ENCODE data around the gene SPATA25. TPM values are rescaled to one million over a fixed set of nuclear protein-coding genes. Genes with fewer than 3 reads are reported as not detected.

The SPATA25 gene
- polyA plus RNA-seq, 1 donor from 2014 or later, result 5.1 TPM

- Histone ChIP-seq H3K9me2 (ENCODE audit: insufficient read depth, low read length) (no peaks in the 10 kb centered on the region), H3K27ac (ENCODE audit: low read length) (no peak overlapping the region), H3K36me3 (ENCODE audit: insufficient read depth, low read length) (no peaks in the 10 kb centered on the region), H2AFZ (ENCODE audit: low read depth, low read length) (no peak overlapping the region), H3K9me3 (ENCODE audit: low read length) (no peaks in the 10 kb centered on the region), H3K27me3 (ENCODE audit: insufficient read depth, low read depth, low read length) (no peaks in the 10 kb centered on the region), H4K20me1 (ENCODE audit: insufficient read depth) (no peaks in the 10 kb centered on the region), H3K9ac (ENCODE audit: low read length) (no peak overlapping the region), H3K4me2 (ENCODE audit: low read length) (no peak overlapping the region), H3F3A (ENCODE audit: insufficient read depth, low read length, poor library complexity, severe bottlenecking) (no peaks in the 10 kb centered on the region), H3K4me3 (ENCODE audit: low read length) (no peak overlapping the region), H3K79me2 (replicated peaks; ENCODE audit: insufficient read depth, low read length) (no peaks in the 10 kb centered on the region)
- no peak for TF ChIP-seq POLR2AphosphoS5 (IDR thresholded peaks at IDR 0.05)
- TF ChIP-seq RAD21 (conservative IDR thresholded peaks at IDR 0.05), result no peak
- no peak for TF ChIP-seq EZH2 (IDR thresholded peaks at IDR 0.05; ENCODE audit: borderline replicate concordance, insufficient read depth, low read length, poor library complexity, severe bottlenecking)
- TF ChIP-seq, protein P1, sequence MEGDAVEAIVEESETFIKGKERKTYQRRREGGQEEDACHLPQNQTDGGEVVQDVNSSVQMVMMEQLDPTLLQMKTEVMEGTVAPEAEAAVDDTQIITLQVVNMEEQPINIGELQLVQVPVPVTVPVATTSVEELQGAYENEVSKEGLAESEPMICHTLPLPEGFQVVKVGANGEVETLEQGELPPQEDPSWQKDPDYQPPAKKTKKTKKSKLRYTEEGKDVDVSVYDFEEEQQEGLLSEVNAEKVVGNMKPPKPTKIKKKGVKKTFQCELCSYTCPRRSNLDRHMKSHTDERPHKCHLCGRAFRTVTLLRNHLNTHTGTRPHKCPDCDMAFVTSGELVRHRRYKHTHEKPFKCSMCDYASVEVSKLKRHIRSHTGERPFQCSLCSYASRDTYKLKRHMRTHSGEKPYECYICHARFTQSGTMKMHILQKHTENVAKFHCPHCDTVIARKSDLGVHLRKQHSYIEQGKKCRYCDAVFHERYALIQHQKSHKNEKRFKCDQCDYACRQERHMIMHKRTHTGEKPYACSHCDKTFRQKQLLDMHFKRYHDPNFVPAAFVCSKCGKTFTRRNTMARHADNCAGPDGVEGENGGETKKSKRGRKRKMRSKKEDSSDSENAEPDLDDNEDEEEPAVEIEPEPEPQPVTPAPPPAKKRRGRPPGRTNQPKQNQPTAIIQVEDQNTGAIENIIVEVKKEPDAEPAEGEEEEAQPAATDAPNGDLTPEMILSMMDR (IDR thresholded peaks at IDR 0.05; ENCODE audit: poor library complexity, severe bottlenecking), result no peak
- TF ChIP-seq TAF1 (IDR thresholded peaks at IDR 0.05; ENCODE audit: low read depth), result no peak
- TF ChIP-seq, protein P2, sequence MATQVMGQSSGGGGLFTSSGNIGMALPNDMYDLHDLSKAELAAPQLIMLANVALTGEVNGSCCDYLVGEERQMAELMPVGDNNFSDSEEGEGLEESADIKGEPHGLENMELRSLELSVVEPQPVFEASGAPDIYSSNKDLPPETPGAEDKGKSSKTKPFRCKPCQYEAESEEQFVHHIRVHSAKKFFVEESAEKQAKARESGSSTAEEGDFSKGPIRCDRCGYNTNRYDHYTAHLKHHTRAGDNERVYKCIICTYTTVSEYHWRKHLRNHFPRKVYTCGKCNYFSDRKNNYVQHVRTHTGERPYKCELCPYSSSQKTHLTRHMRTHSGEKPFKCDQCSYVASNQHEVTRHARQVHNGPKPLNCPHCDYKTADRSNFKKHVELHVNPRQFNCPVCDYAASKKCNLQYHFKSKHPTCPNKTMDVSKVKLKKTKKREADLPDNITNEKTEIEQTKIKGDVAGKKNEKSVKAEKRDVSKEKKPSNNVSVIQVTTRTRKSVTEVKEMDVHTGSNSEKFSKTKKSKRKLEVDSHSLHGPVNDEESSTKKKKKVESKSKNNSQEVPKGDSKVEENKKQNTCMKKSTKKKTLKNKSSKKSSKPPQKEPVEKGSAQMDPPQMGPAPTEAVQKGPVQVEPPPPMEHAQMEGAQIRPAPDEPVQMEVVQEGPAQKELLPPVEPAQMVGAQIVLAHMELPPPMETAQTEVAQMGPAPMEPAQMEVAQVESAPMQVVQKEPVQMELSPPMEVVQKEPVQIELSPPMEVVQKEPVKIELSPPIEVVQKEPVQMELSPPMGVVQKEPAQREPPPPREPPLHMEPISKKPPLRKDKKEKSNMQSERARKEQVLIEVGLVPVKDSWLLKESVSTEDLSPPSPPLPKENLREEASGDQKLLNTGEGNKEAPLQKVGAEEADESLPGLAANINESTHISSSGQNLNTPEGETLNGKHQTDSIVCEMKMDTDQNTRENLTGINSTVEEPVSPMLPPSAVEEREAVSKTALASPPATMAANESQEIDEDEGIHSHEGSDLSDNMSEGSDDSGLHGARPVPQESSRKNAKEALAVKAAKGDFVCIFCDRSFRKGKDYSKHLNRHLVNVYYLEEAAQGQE (IDR thresholded peaks at IDR 0.05; ENCODE audit: borderline replicate concordance), result no peak
- no peak for TF ChIP-seq MXI1 (conservative IDR thresholded peaks at IDR 0.05; ENCODE audit: poor library complexity, severe bottlenecking)
- TF ChIP-seq SMC3 (conservative IDR thresholded peaks at IDR 0.05; ENCODE audit: poor library complexity), result no peak
- TF ChIP-seq EP300 (conservative IDR thresholded peaks at IDR 0.05; ENCODE audit: poor library complexity, severe bottlenecking), result no peak
These were observed 6.4 kb upstream of the SPATA25 start for GRCh38 chr20:45893831-45894230.

DNA sequence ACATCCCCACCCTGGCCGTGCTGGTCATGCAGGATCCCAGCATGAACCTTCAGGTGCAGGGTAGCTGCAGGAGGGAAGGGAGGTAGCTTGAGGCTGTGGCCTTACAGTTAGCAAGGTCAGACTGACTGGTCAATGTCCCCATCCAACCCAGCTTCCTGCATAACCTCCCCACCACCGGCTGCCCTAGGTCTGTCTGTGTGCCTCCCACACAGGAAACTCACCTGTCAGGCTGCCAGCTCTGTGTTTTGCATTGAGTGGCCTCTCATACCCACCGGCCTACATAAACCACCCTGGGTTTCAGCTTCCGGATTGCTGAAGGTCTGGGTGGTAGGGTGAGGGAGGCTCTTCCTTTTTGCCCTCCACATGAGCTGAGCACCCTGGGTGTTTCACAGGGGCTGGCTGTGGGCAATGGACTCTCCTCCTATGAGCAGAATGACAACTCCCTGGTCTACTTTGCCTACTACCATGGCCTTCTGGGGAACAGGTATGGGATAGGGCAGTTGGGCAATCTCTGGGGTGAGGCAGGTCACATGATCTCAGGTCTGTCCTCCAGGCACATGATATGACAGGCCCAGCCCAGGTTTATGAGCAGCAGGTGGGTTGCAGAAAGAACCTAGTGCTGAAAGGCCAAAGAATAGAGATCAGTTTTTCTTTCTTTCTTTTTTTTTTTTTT lies 5.5 kb upstream of the SPATA25 start:
- Histone ChIP-seq H2AFZ (ENCODE audit: low read depth, low read length) (no peak overlapping the region), H3K27me3 (ENCODE audit: insufficient read depth, low read depth, low read length) (no peaks in the 10 kb centered on the region), H4K20me1 (ENCODE audit: insufficient read depth) (no peaks in the 10 kb centered on the region), H3K9me2 (ENCODE audit: insufficient read depth, low read length) (no peaks in the 10 kb centered on the region), H3K27ac (ENCODE audit: low read length) (no peak overlapping the region), H3K36me3 (ENCODE audit: insufficient read depth, low read length) (no peaks in the 10 kb centered on the region), H3K79me2 (replicated peaks; ENCODE audit: insufficient read depth, low read length) (no peaks in the 10 kb centered on the region), H3K9ac (ENCODE audit: low read length) (no peak overlapping the region), H3K4me3 (ENCODE audit: low read length) (no peak overlapping the region), H3K4me2 (ENCODE audit: low read length) (no peak overlapping the region), H3K9me3 (ENCODE audit: low read length) (no peaks in the 10 kb centered on the region), H3F3A (ENCODE audit: insufficient read depth, low read length, poor library complexity, severe bottlenecking) (no peaks in the 10 kb centered on the region)
- no peak for TF ChIP-seq POLR2AphosphoS5 (IDR thresholded peaks at IDR 0.05)
- TF ChIP-seq RAD21 (conservative IDR thresholded peaks at IDR 0.05), result no peak
- TF ChIP-seq MXI1 (conservative IDR thresholded peaks at IDR 0.05; ENCODE audit: poor library complexity, severe bottlenecking), result no peak
- no peak for TF ChIP-seq SMC3 (conservative IDR thresholded peaks at IDR 0.05; ENCODE audit: poor library complexity)
- TF ChIP-seq TAF1 (IDR thresholded peaks at IDR 0.05; ENCODE audit: low read depth), result no peak
- no peak for TF ChIP-seq EZH2 (IDR thresholded peaks at IDR 0.05; ENCODE audit: borderline replicate concordance, insufficient read depth, low read length, poor library complexity, severe bottlenecking)
- TF ChIP-seq, protein P1 (IDR thresholded peaks at IDR 0.05; ENCODE audit: poor library complexity, severe bottlenecking), result no peak
- TF ChIP-seq EP300 (conservative IDR thresholded peaks at IDR 0.05; ENCODE audit: poor library complexity, severe bottlenecking), result no peak
- TF ChIP-seq, protein P2 (IDR thresholded peaks at IDR 0.05; ENCODE audit: borderline replicate concordance), result no peak

Measured in neural cell (in vitro differentiated cells).